PC-9 (cell line): ENCODE data around the gene PDZRN4. TPM values are rescaled to one million over a fixed set of nuclear protein-coding genes. Genes with fewer than 3 reads are reported as not detected.

ENCODE experiments used
- BruUV-seq: library from RNA; stranded (reverse); fragments of 400-500 nt; replicated peaks from 2 replicates; lab custom pipeline; 2021; lab: Mats Ljungman, UMichigan
- CTCF ChIA-PET: fragments of 300-600 bp; sonication (Branson Sonifier 250); formaldehyde crosslinking; loops from one replicate; lab custom pipeline; 2022; ENCODE audit warnings: antibody characterized with exemption; lab: Charles Lee
- POLR2A ChIA-PET: fragments of 300-600 bp; sonication (Branson Sonifier 250); formaldehyde crosslinking; loops from one replicate; lab custom pipeline; 2022; ENCODE audit warnings: antibody characterized with exemption; ENCODE audit not compliant: unreplicated experiment; lab: Charles Lee
- DNase-seq, 2 experiments: peaks; one replicate each; pipeline versions ENCODE4 v3.0.0 to v3.0.0-alpha.2; 2015 to 2022; ENCODE audit warnings: mixed read lengths in 1 of 2
- H2AFZ ChIP-seq: fragments of 200-600 bp; sonication (generic); 2 replicates; pipeline ENCODE4 v1.8.1; 2017; ENCODE audit warnings: antibody characterized with exemption
- H3F3A ChIP-seq: fragments of 200-600 bp; sonication (generic); 2 replicates; pipeline ENCODE4 v1.8.1; 2017; ENCODE audit warnings: antibody characterized with exemption, mild to moderate bottlenecking, low read depth; ENCODE audit not compliant: insufficient read depth
- H3K27ac ChIP-seq: fragments of 200-600 bp; sonication (generic); 2 replicates; pipeline ENCODE4 v1.6.1; 2016; ENCODE audit warnings: mixed run types
- H3K27me3 ChIP-seq: fragments of 200-600 bp; sonication (generic); 2 replicates; pipeline ENCODE4 v1.6.1; 2016; ENCODE audit warnings: low read depth, mixed run types; ENCODE audit not compliant: insufficient read depth
- H3K36me3 ChIP-seq: fragments of 200-600 bp; sonication (generic); 2 replicates; pipeline ENCODE4 v1.6.1; 2016; ENCODE audit warnings: low read depth, mixed run types
- H3K4me1 ChIP-seq: fragments of 200-600 bp; sonication (generic); replicated peaks from 2 replicates; pipeline ENCODE4 v1.6.1; 2016; ENCODE audit warnings: mixed run types; ENCODE audit not compliant: insufficient read depth
- H3K4me2 ChIP-seq: fragments of 200-600 bp; sonication (generic); 2 replicates; pipeline ENCODE4 v1.6.1; 2017; ENCODE audit warnings: mixed run types
- H3K4me3 ChIP-seq: fragments of 200-600 bp; sonication (generic); 2 replicates; pipeline ENCODE4 v1.6.1; 2016; ENCODE audit warnings: mixed run types
- H3K79me2 ChIP-seq: fragments of 200-600 bp; sonication (generic); 2 replicates; pipeline ENCODE4 v1.6.1; 2017; ENCODE audit warnings: low read depth, mixed run types
- H3K9me2 ChIP-seq: fragments of 200-600 bp; sonication (generic); 2 replicates; pipeline ENCODE4 v1.8.1; 2017; ENCODE audit warnings: mild to moderate bottlenecking; ENCODE audit not compliant: insufficient read depth
- H3K9me3 ChIP-seq: fragments of 200-600 bp; sonication (generic); 2 replicates; pipeline ENCODE4 v1.8.1; 2016; ENCODE audit warnings: low read depth; ENCODE audit not compliant: insufficient read depth
- H4K20me1 ChIP-seq: fragments of 200-600 bp; sonication (generic); 2 replicates; pipeline ENCODE4 v1.8.1; 2017; ENCODE audit not compliant: insufficient read depth
- EZH2 ChIP-seq: fragments of 200-600 bp; sonication (generic); IDR thresholded peaks from 2 replicates; pipeline ENCODE4 v1.8.0; 2017; ENCODE audit warnings: antibody characterized with exemption, low read depth
- intact Hi-C: fragments of 100-400 bp; cut with micrococcal nuclease; formaldehyde crosslinking; loops from one replicate; pipeline ENCODE4 v1.10.0; 2022; ENCODE audit not compliant: unreplicated experiment
- total RNA-seq: library from RNA; stranded (reverse); gene quantifications from 2 replicates; pipeline ENCODE4 v1.2.3, GENCODE V29; 2021
- TF ChIP-seq, protein P1 (sequence below): fragments of 200-600 bp; sonication (generic); conservative IDR thresholded peaks from 2 replicates; pipeline ENCODE4 v1.6.1; 2017; ENCODE audit warnings: mixed run types, antibody characterized with exemption, mild to moderate bottlenecking, moderate library complexity

Gene PDZRN4
- total RNA-seq, 1 experiment from 2014 or later, result not detected

DNA sequence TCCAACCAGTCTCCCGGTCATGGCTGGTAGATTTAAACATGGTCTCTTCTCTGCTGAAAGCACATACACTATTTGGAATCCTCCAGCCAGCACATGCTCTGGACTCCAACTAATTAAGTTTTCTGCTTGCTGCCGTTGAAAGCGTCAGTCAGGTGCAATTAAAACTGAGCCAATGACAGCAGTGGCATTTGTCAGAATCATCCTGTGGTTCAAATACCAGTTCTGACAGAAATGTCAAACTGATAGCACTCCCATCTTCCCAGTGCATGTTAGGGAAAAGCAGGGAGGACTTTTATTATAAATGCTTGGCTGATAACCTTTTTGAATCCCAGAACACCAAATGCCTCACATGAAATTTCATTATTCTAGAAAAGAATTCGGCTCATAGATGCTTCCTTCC is 401.8 kb downstream of the PDZRN4 start:
- Histone ChIP-seq H3F3A (no peaks in the 10 kb centered on the region), H3K36me3 (no peaks in the 10 kb centered on the region), H3K4me2 (no peak overlapping the region), H2AFZ (no peak overlapping the region), H3K9me2 (no peaks in the 10 kb centered on the region), H4K20me1 (no peaks in the 10 kb centered on the region), H3K27ac (no peak overlapping the region), H3K79me2 (no peaks in the 10 kb centered on the region), H3K4me3 (no peak overlapping the region), H3K9me3 (no peaks in the 10 kb centered on the region), H3K27me3 (no peaks in the 10 kb centered on the region), H3K4me1 (no peaks in the 10 kb centered on the region)
- no TSS peak for BruUV-seq
- intact Hi-C loops, result no loop called here
- CTCF ChIA-PET, result no interaction called here
- TF ChIP-seq EZH2, result no peak
- TF ChIP-seq, protein P1, sequence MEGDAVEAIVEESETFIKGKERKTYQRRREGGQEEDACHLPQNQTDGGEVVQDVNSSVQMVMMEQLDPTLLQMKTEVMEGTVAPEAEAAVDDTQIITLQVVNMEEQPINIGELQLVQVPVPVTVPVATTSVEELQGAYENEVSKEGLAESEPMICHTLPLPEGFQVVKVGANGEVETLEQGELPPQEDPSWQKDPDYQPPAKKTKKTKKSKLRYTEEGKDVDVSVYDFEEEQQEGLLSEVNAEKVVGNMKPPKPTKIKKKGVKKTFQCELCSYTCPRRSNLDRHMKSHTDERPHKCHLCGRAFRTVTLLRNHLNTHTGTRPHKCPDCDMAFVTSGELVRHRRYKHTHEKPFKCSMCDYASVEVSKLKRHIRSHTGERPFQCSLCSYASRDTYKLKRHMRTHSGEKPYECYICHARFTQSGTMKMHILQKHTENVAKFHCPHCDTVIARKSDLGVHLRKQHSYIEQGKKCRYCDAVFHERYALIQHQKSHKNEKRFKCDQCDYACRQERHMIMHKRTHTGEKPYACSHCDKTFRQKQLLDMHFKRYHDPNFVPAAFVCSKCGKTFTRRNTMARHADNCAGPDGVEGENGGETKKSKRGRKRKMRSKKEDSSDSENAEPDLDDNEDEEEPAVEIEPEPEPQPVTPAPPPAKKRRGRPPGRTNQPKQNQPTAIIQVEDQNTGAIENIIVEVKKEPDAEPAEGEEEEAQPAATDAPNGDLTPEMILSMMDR, result no peak
- POLR2A ChIA-PET, result no interaction called here
- DNase-seq, result no peak

DNA sequence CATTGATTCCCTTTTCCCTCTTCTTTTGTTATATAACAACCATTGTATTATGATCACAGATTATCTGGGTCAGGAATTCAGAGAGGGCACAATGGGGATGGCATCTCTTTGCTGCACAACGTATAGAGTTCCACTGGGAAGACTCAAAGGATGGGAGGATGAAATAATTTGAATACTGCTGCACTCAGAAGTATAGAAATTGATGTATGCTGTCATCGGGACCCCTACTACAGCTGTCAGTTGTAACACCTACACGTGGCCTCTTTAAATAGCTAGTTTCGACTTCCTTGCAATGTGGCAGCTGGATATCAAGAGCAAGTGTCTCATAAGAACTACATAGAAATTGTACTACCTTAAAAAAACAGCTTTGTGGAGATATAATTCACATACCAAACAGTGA is 408.1 kb downstream of the PDZRN4 start:
- H3K27me3 ChIP-seq, result no peaks in the 10 kb centered on the region
- H3K9me2 ChIP-seq, result no peaks in the 10 kb centered on the region; the same call in 1 of the 2 replicates
- no peaks in the 10 kb centered on the region for H3K36me3 ChIP-seq
- H3K9me3 ChIP-seq, result no peaks in the 10 kb centered on the region
- H3K4me2 ChIP-seq, result no peak overlapping the region
- no TSS peak for BruUV-seq
- H3K27ac ChIP-seq, result no peak overlapping the region
- POLR2A ChIA-PET, result no interaction called here
- no peaks in the 10 kb centered on the region for H3K79me2 ChIP-seq
- intact Hi-C loops, result no loop called here
- CTCF ChIA-PET, result no interaction called here
- no peaks in the 10 kb centered on the region for H3K4me1 ChIP-seq
- DNase-seq, result no peak
- no peak overlapping the region for H3K4me3 ChIP-seq
- no peaks in the 10 kb centered on the region for H3F3A ChIP-seq
- TF ChIP-seq, protein P1, result no peak
- no peak for TF ChIP-seq EZH2
- no peaks in the 10 kb centered on the region for H4K20me1 ChIP-seq
- H2AFZ ChIP-seq, result no peak overlapping the region

DNA sequence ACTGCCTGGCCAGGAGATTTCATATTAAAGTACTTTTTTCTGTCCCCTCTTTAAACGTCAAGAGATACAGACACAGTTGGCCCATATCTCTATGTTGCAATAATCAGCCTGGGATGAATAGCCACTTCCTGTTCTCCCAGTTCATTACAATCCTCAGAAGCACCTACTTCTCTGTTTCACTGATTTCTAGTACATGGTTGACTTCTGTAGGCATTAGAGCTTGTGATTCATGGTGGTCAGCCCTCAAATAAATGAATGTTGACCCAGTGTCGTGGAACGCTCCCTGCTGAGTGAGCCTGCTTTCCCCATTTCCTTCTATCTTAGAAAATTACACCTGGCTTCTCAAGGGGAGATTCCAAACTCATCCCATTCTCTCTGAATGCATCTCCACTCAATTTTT is 416.7 kb downstream of the PDZRN4 start:
- no peak overlapping the region for H3K4me3 ChIP-seq
- no peak overlapping the region; the same call in 1 of the 2 replicates for H2AFZ ChIP-seq
- TF ChIP-seq, protein P1, result no peak
- no peaks in the 10 kb centered on the region for H3K4me1 ChIP-seq
- H3K9me2 ChIP-seq, result no peaks in the 10 kb centered on the region
- no peak overlapping the region for H3K4me2 ChIP-seq
- no peaks in the 10 kb centered on the region for H3K27me3 ChIP-seq
- no TSS peak for BruUV-seq
- POLR2A ChIA-PET, result interaction anchor here (0.6 kb wide), 1 partner anchor 75 kb away, joined by 3 read pairs; no protein-coding TSS in a partner anchor
- H4K20me1 ChIP-seq, result no peaks in the 10 kb centered on the region
- DNase-seq, result peak in 1 of 2 experiments; percentile 36
- no peak overlapping the region for H3K27ac ChIP-seq
- no peaks in the 10 kb centered on the region for H3F3A ChIP-seq
- intact Hi-C loops, result no loop called here
- no peaks in the 10 kb centered on the region for H3K9me3 ChIP-seq
- CTCF ChIA-PET, result no interaction called here
- H3K79me2 ChIP-seq, result no peaks in the 10 kb centered on the region
- no peaks in the 10 kb centered on the region for H3K36me3 ChIP-seq
